Liver (tissue), 9 donors: ENCODE results near the gene KRT16. TPM values are rescaled to one million over a fixed set of nuclear protein-coding genes. Genes with fewer than 3 reads are reported as not detected.

Source experiments
- DNase-seq: peaks from one replicate; pipeline ENCODE4 v3.0.0-alpha.2; 2017; ENCODE audit warnings: low spot score
- H3K27ac ChIP-seq, 2 donors: one replicate each; pipeline ENCODE4 v1.7.0; 2013; ENCODE audit warnings: inconsistent platforms in 2 of 2, low read length in 2 of 2, control low read depth in 1 of 2, low read depth in 1 of 2, mild to moderate bottlenecking in 1 of 2
- H3K27me3 ChIP-seq, 4 donors: one replicate each; pipeline versions ENCODE4 v1.6.1 to v1.7.0; 2013; ENCODE audit warnings: low read length in 3 of 4, inconsistent platforms in 1 of 4, mild to moderate bottlenecking in 1 of 4, moderate library complexity in 1 of 4; ENCODE audit not compliant: control insufficient read depth in 4 of 4, insufficient read depth in 4 of 4
- H3K36me3 ChIP-seq, 4 donors: one replicate each; pipeline versions ENCODE4 v1.6.1 to v1.7.0; 2013; ENCODE audit warnings: low read length in 3 of 4, mild to moderate bottlenecking in 3 of 4, low read depth in 1 of 4, moderate library complexity in 1 of 4; ENCODE audit not compliant: control insufficient read depth in 4 of 4, insufficient read depth in 3 of 4
- H3K4me1 ChIP-seq, 4 donors: one replicate each; pipeline versions ENCODE4 v1.6.1 to v1.7.0; 2013; ENCODE audit warnings: low read length in 3 of 4, mild to moderate bottlenecking in 3 of 4, moderate library complexity in 1 of 4; ENCODE audit not compliant: control insufficient read depth in 4 of 4, insufficient read depth in 4 of 4
- H3K4me3 ChIP-seq, 3 donors: one replicate each; pipeline versions ENCODE4 v1.6.1 to v1.7.0; 2013; ENCODE audit warnings: low read length in 3 of 3, control low read depth in 1 of 3, low read depth in 1 of 3, mild to moderate bottlenecking in 1 of 3
- H3K9ac ChIP-seq, 2 donors: one replicate each; pipeline ENCODE4 v1.7.0; 2013; ENCODE audit warnings: low read length in 2 of 2, mild to moderate bottlenecking in 2 of 2, moderate library complexity in 2 of 2, control low read depth in 1 of 2, low read depth in 1 of 2
- H3K9me3 ChIP-seq, 4 donors: one replicate each; pipeline versions ENCODE4 v1.6.1 to v1.7.0; 2013; ENCODE audit warnings: low read length in 3 of 4; ENCODE audit not compliant: control insufficient read depth in 4 of 4
- EGR1 ChIP-seq, 2 donors: IDR thresholded peaks; 2 replicates each; pipeline ENCODE4 v1.6.1; 2016 to 2018; ENCODE audit warnings: antibody characterized with exemption in 2 of 2, low read depth in 2 of 2
- FOXA1 ChIP-seq: IDR thresholded peaks from 2 replicates; pipeline ENCODE4 v1.6.1; 2016; ENCODE audit warnings: antibody characterized with exemption
- FOXA2 ChIP-seq: IDR thresholded peaks from 2 replicates; pipeline ENCODE4 v1.6.1; 2016; ENCODE audit warnings: antibody characterized with exemption
- GABPA ChIP-seq, 2 donors: IDR thresholded peaks in 1 of 2; conservative IDR thresholded peaks in 1 of 2; 2 replicates each; pipeline ENCODE4 v1.6.1; 2016; ENCODE audit warnings: antibody characterized with exemption in 2 of 2, mild to moderate bottlenecking in 1 of 2, moderate library complexity in 1 of 2
- HNF4A ChIP-seq, 2 donors: conservative IDR thresholded peaks; 2 replicates each; pipeline ENCODE4 v1.6.1; 2016; ENCODE audit warnings: antibody characterized with exemption in 2 of 2, mild to moderate bottlenecking in 2 of 2
- HNF4G ChIP-seq: IDR thresholded peaks from 2 replicates; pipeline ENCODE4 v1.6.1; 2016; ENCODE audit warnings: antibody characterized with exemption
- JUND ChIP-seq, 2 donors: IDR thresholded peaks; 2 replicates each; pipeline ENCODE4 v1.6.1; 2016; ENCODE audit warnings: antibody characterized with exemption in 2 of 2
- NR2F2 ChIP-seq: IDR thresholded peaks from 2 replicates; pipeline ENCODE4 v1.6.1; 2016; ENCODE audit warnings: antibody characterized with exemption
- RAD21 ChIP-seq, 2 donors: IDR thresholded peaks; 2 replicates each; pipeline ENCODE4 v1.6.1; 2016; ENCODE audit warnings: antibody characterized with exemption in 2 of 2, mild to moderate bottlenecking in 2 of 2
- RXRA ChIP-seq, 2 donors: IDR thresholded peaks; 2 replicates each; pipeline ENCODE4 v1.6.1; 2017 to 2018; ENCODE audit warnings: antibody characterized with exemption in 2 of 2, mild to moderate bottlenecking in 1 of 2
- SP1 ChIP-seq: IDR thresholded peaks from 2 replicates; pipeline ENCODE4 v1.6.1; 2018; ENCODE audit warnings: antibody characterized with exemption, mild to moderate bottlenecking
- YY1 ChIP-seq: IDR thresholded peaks from 2 replicates; pipeline ENCODE4 v1.6.1; 2016; ENCODE audit warnings: antibody characterized with exemption, mild to moderate bottlenecking
- WGBS: extraction: QIAGEN DNeasy Blood & Tissue Kit; methylation state at CpG from one replicate; pipeline ENCODE4 v1.1.7; 2013; 5-methylcytosine and 5-hydroxymethylcytosine counted together
- polyA plus RNA-seq, 2 donors: library from polyadenylated mRNA; stranded (reverse) in 1 of 2; unstranded in 1 of 2; fragments of 200-250 nt in 1 of 2; fragments of >200 nt in 1 of 2; fragmentation: Nextera tagmentation in 1 of 2; extraction: Ambion mirVana in 1 of 2; gene quantifications; one replicate each; pipeline versions ENCODE4 v1.2.1 to v1.2.3, GENCODE V29; 2013 to 2015
- total RNA-seq, 2 donors: library from RNA; depleted of rRNA; stranded (reverse); fragments of >200 nt; gene quantifications; one replicate each; pipeline ENCODE4 v1.2.3, GENCODE V29; 2014
- TF ChIP-seq, protein P1 (sequence below): IDR thresholded peaks from 2 replicates; pipeline ENCODE4 v1.6.1; 2016; ENCODE audit warnings: antibody characterized with exemption, mild to moderate bottlenecking
- TF ChIP-seq, protein P2 (sequence below): IDR thresholded peaks from 2 replicates; pipeline ENCODE4 v1.6.1; 2016; ENCODE audit warnings: antibody characterized with exemption
- TF ChIP-seq, protein P3 (sequence below): fragments of 150-350 bp; IDR thresholded peaks from 2 replicates; pipeline ENCODE4 v1.5.1; 2017; ENCODE audit warnings: improper control_type of control experiment, low read depth, low read length; ENCODE audit not compliant: missing input control
- TF ChIP-seq, protein P4 (sequence below): IDR thresholded peaks from 2 replicates; pipeline ENCODE4 v1.6.1; 2016; ENCODE audit warnings: antibody characterized with exemption
- TF ChIP-seq, protein P5 (sequence below): IDR thresholded peaks from 2 replicates; pipeline ENCODE4 v1.6.1; 2016; ENCODE audit warnings: antibody characterized with exemption
- donor health status: healthy.
- donor health status: healthy.
- donor health status: healthy.
- donor health status: healthy.
- donor health status: healthy.

Gene KRT16
- total and polyA plus RNA-seq, 4 donors, result not detected

DNA sequence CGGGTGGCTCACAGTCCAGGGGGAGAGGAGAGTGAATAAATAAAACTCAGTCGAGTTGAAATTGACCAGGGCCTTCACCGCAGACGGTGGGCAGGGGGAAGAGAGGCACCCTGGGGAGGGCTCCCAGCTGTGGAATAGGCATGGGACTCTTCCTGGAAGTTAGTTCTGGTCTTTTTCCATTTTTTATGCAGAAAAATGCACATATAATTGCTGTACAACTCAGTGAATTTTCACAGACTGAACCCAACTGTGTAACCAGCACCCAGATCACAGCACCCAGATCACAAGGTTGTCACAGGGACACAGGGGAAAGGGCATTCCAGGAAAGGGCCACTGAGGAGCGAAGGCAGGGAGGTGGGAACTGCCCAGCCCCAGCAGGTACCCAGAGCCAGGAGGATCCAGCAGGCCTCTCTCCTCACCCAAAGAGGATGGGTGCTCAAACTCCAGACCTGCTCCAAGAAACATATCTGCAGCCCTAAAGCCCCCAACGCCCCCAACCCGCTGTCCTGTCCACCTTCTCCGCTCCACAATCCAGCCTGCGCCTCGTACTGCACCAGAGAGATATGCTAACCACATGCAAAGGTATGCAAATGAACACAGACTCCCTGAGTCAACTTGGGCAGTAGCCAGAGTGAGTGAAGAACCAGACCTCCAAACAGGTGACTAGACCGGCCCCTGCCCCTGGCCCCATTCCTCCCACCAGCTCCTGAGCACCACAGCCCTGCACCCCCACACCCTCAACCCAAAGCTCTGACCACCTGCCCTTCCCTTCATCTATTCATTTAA, 47.1 kb upstream of the KRT16 start:
- H3K4me1 ChIP-seq, result no peaks in the 10 kb centered on the region
- no peaks in the 10 kb centered on the region for H3K27me3 ChIP-seq
- TF ChIP-seq EGR1 (IDR thresholded peaks at IDR 0.05; ENCODE audit: low read depth in 2 of 2), result no peak
- no peak overlapping the region for H3K9ac ChIP-seq
- WGBS, result 85% methylated on average over 11 of the region's 11 CpGs
- H3K4me3 ChIP-seq, result no peak overlapping the region
- no peaks in the 10 kb centered on the region for H3K9me3 ChIP-seq
- H3K27ac ChIP-seq, result no peak overlapping the region
- no peak for DNase-seq
- H3K36me3 ChIP-seq, result no peaks in the 10 kb centered on the region

DNA sequence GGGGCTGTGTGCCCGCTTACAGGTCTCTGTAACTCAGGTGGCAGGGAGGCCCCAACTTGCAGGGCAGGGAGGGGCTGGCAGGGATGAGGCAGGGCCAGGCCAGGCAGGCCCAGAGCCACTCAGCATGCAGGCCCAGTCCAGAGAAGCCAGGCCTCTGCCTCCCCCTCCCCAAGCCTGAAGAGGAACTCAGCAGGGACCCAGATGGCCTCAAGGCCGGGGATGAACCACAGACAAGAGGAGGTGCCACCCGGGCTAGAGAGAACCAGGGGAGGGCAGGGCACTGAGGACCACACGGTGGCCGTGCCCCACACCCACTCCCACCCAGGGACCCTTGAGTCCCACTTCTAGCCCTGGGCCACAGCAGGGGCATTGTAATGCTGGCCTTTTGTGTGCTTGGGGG, 46.3 kb upstream of the KRT16 start:
- DNase-seq, result no peak

More for the DNA sequence above, 46.3 kb upstream of the KRT16 start:
- Histone ChIP-seq H3K27me3 (no peaks in the 10 kb centered on the region), H3K36me3 (no peaks in the 10 kb centered on the region), H3K27ac (no peak overlapping the region), H3K4me3 (no peak overlapping the region), H3K4me1 (no peaks in the 10 kb centered on the region), H3K9ac (no peak overlapping the region), H3K9me3 (no peaks in the 10 kb centered on the region)
- TF ChIP-seq NR2F2 (no peak), RXRA (IDR thresholded peaks at IDR 0.05) (no peak), HNF4G (no peak), FOXA1 (no peak), YY1 (no peak), SP1 (no peak), RAD21 (IDR thresholded peaks at IDR 0.05) (no peak), HNF4A (conservative IDR thresholded peaks at IDR 0.05) (no peak), GABPA (IDR thresholded peaks at IDR 0.05 in 1 of 2, conservative IDR thresholded peaks at IDR 0.05 in 1 of 2) (no peak), FOXA2 (no peak), EGR1 (IDR thresholded peaks at IDR 0.05; ENCODE audit: low read depth in 2 of 2) (no peak), JUND (IDR thresholded peaks at IDR 0.05) (no peak)
- TF ChIP-seq, protein P1, sequence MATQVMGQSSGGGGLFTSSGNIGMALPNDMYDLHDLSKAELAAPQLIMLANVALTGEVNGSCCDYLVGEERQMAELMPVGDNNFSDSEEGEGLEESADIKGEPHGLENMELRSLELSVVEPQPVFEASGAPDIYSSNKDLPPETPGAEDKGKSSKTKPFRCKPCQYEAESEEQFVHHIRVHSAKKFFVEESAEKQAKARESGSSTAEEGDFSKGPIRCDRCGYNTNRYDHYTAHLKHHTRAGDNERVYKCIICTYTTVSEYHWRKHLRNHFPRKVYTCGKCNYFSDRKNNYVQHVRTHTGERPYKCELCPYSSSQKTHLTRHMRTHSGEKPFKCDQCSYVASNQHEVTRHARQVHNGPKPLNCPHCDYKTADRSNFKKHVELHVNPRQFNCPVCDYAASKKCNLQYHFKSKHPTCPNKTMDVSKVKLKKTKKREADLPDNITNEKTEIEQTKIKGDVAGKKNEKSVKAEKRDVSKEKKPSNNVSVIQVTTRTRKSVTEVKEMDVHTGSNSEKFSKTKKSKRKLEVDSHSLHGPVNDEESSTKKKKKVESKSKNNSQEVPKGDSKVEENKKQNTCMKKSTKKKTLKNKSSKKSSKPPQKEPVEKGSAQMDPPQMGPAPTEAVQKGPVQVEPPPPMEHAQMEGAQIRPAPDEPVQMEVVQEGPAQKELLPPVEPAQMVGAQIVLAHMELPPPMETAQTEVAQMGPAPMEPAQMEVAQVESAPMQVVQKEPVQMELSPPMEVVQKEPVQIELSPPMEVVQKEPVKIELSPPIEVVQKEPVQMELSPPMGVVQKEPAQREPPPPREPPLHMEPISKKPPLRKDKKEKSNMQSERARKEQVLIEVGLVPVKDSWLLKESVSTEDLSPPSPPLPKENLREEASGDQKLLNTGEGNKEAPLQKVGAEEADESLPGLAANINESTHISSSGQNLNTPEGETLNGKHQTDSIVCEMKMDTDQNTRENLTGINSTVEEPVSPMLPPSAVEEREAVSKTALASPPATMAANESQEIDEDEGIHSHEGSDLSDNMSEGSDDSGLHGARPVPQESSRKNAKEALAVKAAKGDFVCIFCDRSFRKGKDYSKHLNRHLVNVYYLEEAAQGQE, result no peak
- TF ChIP-seq, protein P2, sequence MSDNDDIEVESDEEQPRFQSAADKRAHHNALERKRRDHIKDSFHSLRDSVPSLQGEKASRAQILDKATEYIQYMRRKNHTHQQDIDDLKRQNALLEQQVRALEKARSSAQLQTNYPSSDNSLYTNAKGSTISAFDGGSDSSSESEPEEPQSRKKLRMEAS, result no peak
- TF ChIP-seq, protein P3, sequence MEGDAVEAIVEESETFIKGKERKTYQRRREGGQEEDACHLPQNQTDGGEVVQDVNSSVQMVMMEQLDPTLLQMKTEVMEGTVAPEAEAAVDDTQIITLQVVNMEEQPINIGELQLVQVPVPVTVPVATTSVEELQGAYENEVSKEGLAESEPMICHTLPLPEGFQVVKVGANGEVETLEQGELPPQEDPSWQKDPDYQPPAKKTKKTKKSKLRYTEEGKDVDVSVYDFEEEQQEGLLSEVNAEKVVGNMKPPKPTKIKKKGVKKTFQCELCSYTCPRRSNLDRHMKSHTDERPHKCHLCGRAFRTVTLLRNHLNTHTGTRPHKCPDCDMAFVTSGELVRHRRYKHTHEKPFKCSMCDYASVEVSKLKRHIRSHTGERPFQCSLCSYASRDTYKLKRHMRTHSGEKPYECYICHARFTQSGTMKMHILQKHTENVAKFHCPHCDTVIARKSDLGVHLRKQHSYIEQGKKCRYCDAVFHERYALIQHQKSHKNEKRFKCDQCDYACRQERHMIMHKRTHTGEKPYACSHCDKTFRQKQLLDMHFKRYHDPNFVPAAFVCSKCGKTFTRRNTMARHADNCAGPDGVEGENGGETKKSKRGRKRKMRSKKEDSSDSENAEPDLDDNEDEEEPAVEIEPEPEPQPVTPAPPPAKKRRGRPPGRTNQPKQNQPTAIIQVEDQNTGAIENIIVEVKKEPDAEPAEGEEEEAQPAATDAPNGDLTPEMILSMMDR, result no peak
- TF ChIP-seq, protein P4, sequence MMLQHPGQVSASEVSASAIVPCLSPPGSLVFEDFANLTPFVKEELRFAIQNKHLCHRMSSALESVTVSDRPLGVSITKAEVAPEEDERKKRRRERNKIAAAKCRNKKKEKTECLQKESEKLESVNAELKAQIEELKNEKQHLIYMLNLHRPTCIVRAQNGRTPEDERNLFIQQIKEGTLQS, result no peak
- TF ChIP-seq, protein P5, sequence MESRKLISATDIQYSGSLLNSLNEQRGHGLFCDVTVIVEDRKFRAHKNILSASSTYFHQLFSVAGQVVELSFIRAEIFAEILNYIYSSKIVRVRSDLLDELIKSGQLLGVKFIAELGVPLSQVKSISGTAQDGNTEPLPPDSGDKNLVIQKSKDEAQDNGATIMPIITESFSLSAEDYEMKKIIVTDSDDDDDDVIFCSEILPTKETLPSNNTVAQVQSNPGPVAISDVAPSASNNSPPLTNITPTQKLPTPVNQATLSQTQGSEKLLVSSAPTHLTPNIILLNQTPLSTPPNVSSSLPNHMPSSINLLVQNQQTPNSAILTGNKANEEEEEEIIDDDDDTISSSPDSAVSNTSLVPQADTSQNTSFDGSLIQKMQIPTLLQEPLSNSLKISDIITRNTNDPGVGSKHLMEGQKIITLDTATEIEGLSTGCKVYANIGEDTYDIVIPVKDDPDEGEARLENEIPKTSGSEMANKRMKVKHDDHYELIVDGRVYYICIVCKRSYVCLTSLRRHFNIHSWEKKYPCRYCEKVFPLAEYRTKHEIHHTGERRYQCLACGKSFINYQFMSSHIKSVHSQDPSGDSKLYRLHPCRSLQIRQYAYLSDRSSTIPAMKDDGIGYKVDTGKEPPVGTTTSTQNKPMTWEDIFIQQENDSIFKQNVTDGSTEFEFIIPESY, result no peak
- 85% methylated on average over 5 of the region's 5 CpGs for WGBS
